LNCaP clone FGC (cell line): Measurements from ENCODE around the gene NOXA1.

Experiments used
- DNase-seq: peaks from one replicate; pipeline ENCODE4 v3.0.0-alpha.2; 2011; ENCODE audit warnings: low read depth
- H3K4me3 ChIP-seq: 2 replicates; pipeline ENCODE4 v1.5.1; 2011; ENCODE audit warnings: mild to moderate bottlenecking, low read depth, low read length, control low read depth
- CTCF ChIP-seq: IDR thresholded peaks from 2 replicates; pipeline ENCODE4 v1.5.1; 2012; ENCODE audit warnings: mild to moderate bottlenecking; ENCODE audit not compliant: control insufficient read depth, insufficient read depth; ENCODE audit errors: extremely low read depth

The NOXA1 gene

GRCh38 chr9:137441289-137441934, 18.2 kb downstream of the NOXA1 start, which contains the start of gene ENTPD8:
Gene ENTPD8 (minus strand): TSS chr9:137441357. CDS start chr9:137438285, 3,072 bp downstream.
- no peak for TF ChIP-seq CTCF
- DNase-seq = peak; percentile 66
- peak within 1 kb of the TSS; percentile 44 for H3K4me3 ChIP-seq

- no peak overlapping the region for H3K4me3 ChIP-seq
- no peak for DNase-seq
- TF ChIP-seq CTCF = no peak
Measured at GRCh38 chr9:137441935-137442321, 18.7 kb downstream of the NOXA1 start.

GRCh38 chr9:137444106-137444790, 21.1 kb downstream of the NOXA1 start:
- no peak for DNase-seq
- H3K4me3 ChIP-seq = no peak overlapping the region
- TF ChIP-seq CTCF = no peak

- peak; percentile 83 for TF ChIP-seq CTCF
- H3K4me3 ChIP-seq = no peak overlapping the region
- no peak for DNase-seq
Measured at GRCh38 chr9:137445275-137445807, 22.1 kb downstream of the NOXA1 start.

- no peak for DNase-seq
- H3K4me3 ChIP-seq = no peak overlapping the region
- no peak for TF ChIP-seq CTCF
Measured at GRCh38 chr9:137445930-137446431, 22.8 kb downstream of the NOXA1 start.

GRCh38 chr9:137446851-137447471, 23.8 kb downstream of the NOXA1 start:
- TF ChIP-seq CTCF = no peak

More at GRCh38 chr9:137446851-137447471, 23.8 kb downstream of the NOXA1 start:
- DNase-seq = no peak
- no peak overlapping the region for H3K4me3 ChIP-seq
